Hippocampal formation (tissue), 2 donors: ENCODE data around the gene BMP10.
"Not testable (repeated sequence)": the region's sequence is repeated elsewhere in the genome, so short reads cannot be mapped to it uniquely, and the experiment has no call there.

Experiments
- DNase-seq, 2 donors: peaks; one replicate each; lab custom pipeline; 2025; lab: John Stamatoyannopoulos, UW

Gene BMP10

GRCh38 chr2:68895981-68896380 is 24.8 kb upstream of the BMP10 start:
- DNase-seq, result not testable (repeated sequence)

GRCh38 chr2:68889500-68889899 is 18.3 kb upstream of the BMP10 start:
- no peak for DNase-seq

- no peak for DNase-seq
These were observed 17.8 kb upstream of the BMP10 start for GRCh38 chr2:68889021-68889420.

- DNase-seq, result no peak
These were observed 17.0 kb upstream of the BMP10 start for GRCh38 chr2:68888038-68888704.

GRCh38 chr2:68885811-68886075 is 14.5 kb upstream of the BMP10 start:
- no peak for DNase-seq

- DNase-seq, result peak in 1 of 2 donors; percentile 11
These were observed 14.0 kb upstream of the BMP10 start for GRCh38 chr2:68885074-68885810.

GRCh38 chr2:68880213-68880612 is 9.0 kb upstream of the BMP10 start:
- no peak for DNase-seq

- no peak for DNase-seq
These were observed 8.1 kb upstream of the BMP10 start for GRCh38 chr2:68879296-68879695.

- no peak for DNase-seq
These were observed 7.6 kb upstream of the BMP10 start for GRCh38 chr2:68878753-68879152.

- no peak for DNase-seq
These were observed 7.0 kb upstream of the BMP10 start for GRCh38 chr2:68878071-68878711.

- DNase-seq, result no peak
These were observed 6.0 kb upstream of the BMP10 start for GRCh38 chr2:68877079-68877772.

- no peak for DNase-seq
These were observed 982 bp downstream of the BMP10 start for GRCh38 chr2:68870215-68870614.

GRCh38 chr2:68865108-68865507 is 6.1 kb downstream of the BMP10 start:
- DNase-seq, result no peak

- no peak for DNase-seq
These were observed 7.2 kb downstream of the BMP10 start for GRCh38 chr2:68863996-68864395.

GRCh38 chr2:68862889-68863288 is 8.3 kb downstream of the BMP10 start:
- no peak for DNase-seq

- no peak for DNase-seq
These were observed 9.9 kb downstream of the BMP10 start for GRCh38 chr2:68861330-68861729.

- no peak for DNase-seq
These were observed 11.1 kb downstream of the BMP10 start for GRCh38 chr2:68860111-68860510.

GRCh38 chr2:68857855-68858456 is 13.2 kb downstream of the BMP10 start:
- no peak for DNase-seq

GRCh38 chr2:68857202-68857845 is 13.9 kb downstream of the BMP10 start:
- DNase-seq, result no peak

- no peak for DNase-seq
These were observed 15.6 kb downstream of the BMP10 start for GRCh38 chr2:68855550-68855949.

- no peak for DNase-seq
These were observed 16.7 kb downstream of the BMP10 start for GRCh38 chr2:68854476-68854875.

GRCh38 chr2:68853915-68854314 is 17.3 kb downstream of the BMP10 start:
- no peak for DNase-seq
